GM12892 (cell line): ENCODE results near the gene DNAJB13.
A peak's percentile ranks its signal among the peaks of the same experiment; 100 is the strongest.
"Not testable (repeated sequence)": the region's sequence is repeated elsewhere in the genome, so short reads cannot be mapped to it uniquely, and the experiment has no call there.

Source experiments
- DNase-seq: peaks from one replicate; pipeline ENCODE4 v3.0.0; 2011; ENCODE audit not compliant: insufficient read length
- FAIRE-seq: peaks from 2 replicates; lab custom pipeline; 2011; peaks lifted over from hg19 to GRCh38; lab: Jason Lieb, UNC
- POLR2A ChIP-seq: IDR thresholded peaks from 2 replicates; pipeline ENCODE4 v1.6.1; 2011; ENCODE audit warnings: low read depth, low read length, control low read depth
- POLR2AphosphoS5 ChIP-seq: IDR thresholded peaks from 2 replicates; pipeline ENCODE4 v1.6.1; 2011; ENCODE audit warnings: low read depth, low read length, control low read depth
- TAF1 ChIP-seq: IDR thresholded peaks from 2 replicates; pipeline ENCODE4 v1.6.1; 2011; ENCODE audit warnings: low read depth, mild to moderate bottlenecking, control low read depth, low read length, borderline replicate concordance

Gene DNAJB13

GRCh38 chr11:73982595-73982989 is 31.8 kb downstream of the DNAJB13 start, which contains the start of gene UCP2:
UCP2 (minus strand) TSS chr11:73982843; CDS start chr11:73978378, 4,465 bp downstream.
- DNase-seq (peak; percentile 75), FAIRE-seq (peak; percentile 50)

GRCh38 chr11:73982990-73983740 is 32.3 kb downstream of the DNAJB13 start:
- peak; percentile 96 for DNase-seq
- FAIRE-seq: peak; percentile 98

More at GRCh38 chr11:73982595-73982989, 31.8 kb downstream of the DNAJB13 start, which contains the start of gene UCP2:
- peak; percentile 89 for TF ChIP-seq POLR2AphosphoS5
- peak; percentile 81; the same call in 1 of the 2 replicates for TF ChIP-seq POLR2A
- no peak for TF ChIP-seq TAF1

GRCh38 chr11:73983741-73984538 is 33.1 kb downstream of the DNAJB13 start:
- DNase-seq: no peak
- no peak for TF ChIP-seq TAF1
- no peak for TF ChIP-seq POLR2A
- TF ChIP-seq POLR2AphosphoS5: no peak

More at GRCh38 chr11:73982990-73983740, 32.3 kb downstream of the DNAJB13 start:
- TF ChIP-seq POLR2A (peak; percentile 81; the same call in 1 of the 2 replicates), TAF1 (peak; percentile 73), POLR2AphosphoS5 (peak; percentile 95)

GRCh38 chr11:73985661-73986060 is 34.8 kb downstream of the DNAJB13 start:
- FAIRE-seq, DNase-seq: not testable (repeated sequence)

More at GRCh38 chr11:73983741-73984538, 33.1 kb downstream of the DNAJB13 start:
- FAIRE-seq: no peak

GRCh38 chr11:73988227-73988626 is 37.4 kb downstream of the DNAJB13 start:
- FAIRE-seq (no peak), DNase-seq (no peak)
- TF ChIP-seq POLR2AphosphoS5 (no peak), TAF1 (no peak)

GRCh38 chr11:73989156-73989555 is 38.3 kb downstream of the DNAJB13 start:
- DNase-seq: no peak
- FAIRE-seq: no peak
- TF ChIP-seq TAF1 (no peak), POLR2A (no peak), POLR2AphosphoS5 (no peak)

- TF ChIP-seq TAF1 (no peak), POLR2AphosphoS5 (no peak), POLR2A (no peak)
- no peak for FAIRE-seq
- no peak for DNase-seq
These were observed 39.9 kb downstream of the DNAJB13 start for GRCh38 chr11:73990730-73991129.

- peak; percentile 44 for TF ChIP-seq POLR2A
- TF ChIP-seq POLR2AphosphoS5: peak; percentile 32; the same call in 1 of the 2 replicates
- no peak for TF ChIP-seq TAF1
- FAIRE-seq: no peak
- no peak for DNase-seq
These were observed 40.7 kb downstream of the DNAJB13 start for GRCh38 chr11:73991471-73992006.

GRCh38 chr11:73995247-73995646 is 44.4 kb downstream of the DNAJB13 start:
- DNase-seq (no peak), FAIRE-seq (peak; percentile 94)
- TF ChIP-seq TAF1 (no peak), POLR2AphosphoS5 (no peak), POLR2A (no peak)

GRCh38 chr11:73995731-73996130 is 44.9 kb downstream of the DNAJB13 start:
- no peak for DNase-seq
- FAIRE-seq: peak; percentile 77
- TF ChIP-seq TAF1: no peak
- TF ChIP-seq POLR2AphosphoS5: no peak
- TF ChIP-seq POLR2A: no peak

GRCh38 chr11:73996161-73996747 is 45.4 kb downstream of the DNAJB13 start:
- TF ChIP-seq POLR2A: no peak
- no peak for TF ChIP-seq POLR2AphosphoS5
- no peak for TF ChIP-seq TAF1
- DNase-seq: no peak
- no peak for FAIRE-seq
